PC-3 (cell line): ENCODE results near the gene FBXO11.

ENCODE experiments used
- EZH2 ChIP-seq: fragments of 300-600 bp; sonication (generic); IDR thresholded peaks from one replicate; pipeline ENCODE4 v1.6.1; 2017; ENCODE audit warnings: antibody characterized with exemption, mild to moderate bottlenecking, low read length; ENCODE audit not compliant: unreplicated experiment
- TF ChIP-seq, protein P1 (sequence below): fragments of 300-600 bp; sonication (generic); conservative IDR thresholded peaks from 2 replicates; pipeline ENCODE4 v1.5.1; 2017; ENCODE audit warnings: antibody characterized with exemption, low read depth, mild to moderate bottlenecking, low read length

- TF ChIP-seq EZH2 = no peak
- TF ChIP-seq, protein P1, sequence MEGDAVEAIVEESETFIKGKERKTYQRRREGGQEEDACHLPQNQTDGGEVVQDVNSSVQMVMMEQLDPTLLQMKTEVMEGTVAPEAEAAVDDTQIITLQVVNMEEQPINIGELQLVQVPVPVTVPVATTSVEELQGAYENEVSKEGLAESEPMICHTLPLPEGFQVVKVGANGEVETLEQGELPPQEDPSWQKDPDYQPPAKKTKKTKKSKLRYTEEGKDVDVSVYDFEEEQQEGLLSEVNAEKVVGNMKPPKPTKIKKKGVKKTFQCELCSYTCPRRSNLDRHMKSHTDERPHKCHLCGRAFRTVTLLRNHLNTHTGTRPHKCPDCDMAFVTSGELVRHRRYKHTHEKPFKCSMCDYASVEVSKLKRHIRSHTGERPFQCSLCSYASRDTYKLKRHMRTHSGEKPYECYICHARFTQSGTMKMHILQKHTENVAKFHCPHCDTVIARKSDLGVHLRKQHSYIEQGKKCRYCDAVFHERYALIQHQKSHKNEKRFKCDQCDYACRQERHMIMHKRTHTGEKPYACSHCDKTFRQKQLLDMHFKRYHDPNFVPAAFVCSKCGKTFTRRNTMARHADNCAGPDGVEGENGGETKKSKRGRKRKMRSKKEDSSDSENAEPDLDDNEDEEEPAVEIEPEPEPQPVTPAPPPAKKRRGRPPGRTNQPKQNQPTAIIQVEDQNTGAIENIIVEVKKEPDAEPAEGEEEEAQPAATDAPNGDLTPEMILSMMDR = no peak
These were observed 62.1 kb downstream of the FBXO11 start for GRCh38 chr2:47844162-47844561.
